GM12891 (cell line): ENCODE data around the gene SNX19.

ENCODE experiments used
- POLR2A ChIP-seq: IDR thresholded peaks from 2 replicates; pipeline ENCODE4 v1.6.1; 2011; ENCODE audit warnings: low read depth, low read length, control low read depth
- POLR2AphosphoS5 ChIP-seq: IDR thresholded peaks from 2 replicates; pipeline ENCODE4 v1.6.1; 2011; ENCODE audit warnings: low read depth, low read length, control low read depth
- SPI1 ChIP-seq: IDR thresholded peaks from 2 replicates; pipeline ENCODE4 v1.6.1; 2011; ENCODE audit warnings: low read depth, low read length, control low read depth
- TAF1 ChIP-seq: IDR thresholded peaks from 2 replicates; pipeline ENCODE4 v1.6.1; 2011; ENCODE audit warnings: low read depth, low read length, control low read depth

- TF ChIP-seq POLR2AphosphoS5 (no peak), TAF1 (no peak), POLR2A (no peak), SPI1 (no peak)
Measured at GRCh38 chr11:130847517-130847916, 68.8 kb downstream of the SNX19 start.
